Uterus (tissue), 4 donors: ENCODE data around the gene TC2N. TPM values are rescaled to one million over a fixed set of nuclear protein-coding genes. Genes with fewer than 3 reads are reported as not detected.

ENCODE experiments used
- DNase-seq, 2 donors: peaks; one replicate each; pipeline ENCODE4 v3.0.0-alpha.2; 2019 to 2020
- H3K27ac ChIP-seq, 2 donors: fragments of 200-600 bp; sonication (generic); 1 replicate in 1 of 2; 2 replicates in 1 of 2; pipeline ENCODE4 v1.5.1; 2016 to 2018
- H3K27me3 ChIP-seq, 2 donors: fragments of 200-600 bp; sonication (generic); one replicate each; pipeline ENCODE4 v1.5.1; 2018 to 2019; ENCODE audit warnings: control low read depth in 1 of 2
- H3K36me3 ChIP-seq, 2 donors: fragments of 200-600 bp; sonication (generic); one replicate each; pipeline ENCODE4 v1.5.1; 2019; ENCODE audit warnings: control low read depth in 1 of 2
- H3K4me1 ChIP-seq, 2 donors: fragments of 200-600 bp; sonication (generic); one replicate each; pipeline ENCODE4 v1.5.1; 2018 to 2019; ENCODE audit warnings: control low read depth in 1 of 2
- H3K4me3 ChIP-seq, 2 donors: fragments of 200-600 bp; sonication (generic); 1 replicate in 1 of 2; 2 replicates in 1 of 2; pipeline ENCODE4 v1.5.1; 2018 to 2019; ENCODE audit warnings: mild to moderate bottlenecking in 1 of 2
- H3K9me3 ChIP-seq, 2 donors: fragments of 200-600 bp; sonication (generic); one replicate each; pipeline ENCODE4 v1.5.1; 2019; ENCODE audit warnings: control low read depth in 1 of 2
- POLR2A ChIP-seq, 2 donors: fragments of 450-650 bp; IDR thresholded peaks; one replicate each; pipeline ENCODE4 v1.6.1; 2016; ENCODE audit warnings: antibody characterized with exemption in 2 of 2, mild to moderate bottlenecking in 1 of 2, moderate library complexity in 1 of 2
- intact Hi-C: fragments of 100-400 bp; cut with DNase I; formaldehyde crosslinking; loops from one replicate; pipeline ENCODE4 v1.15.1; 2023; ENCODE audit warnings: low total_unique reads
- total RNA-seq, 4 donors: library from RNA; depleted of rRNA in 3 of 4; stranded (reverse); fragments of >200 nt in 3 of 4; gene quantifications; one replicate each; pipeline versions ENCODE4 v1.1.0 to v1.2.4, GENCODE V29; 2014 to 2023
- TF ChIP-seq, protein P1 (sequence below), 4 experiments: fragments of 200-600 bp in 2 of 4; fragments of 450-650 bp in 2 of 4; sonication (generic) in 2 of 4; IDR thresholded peaks; one replicate each; pipeline ENCODE4 v1.5.1; 2016 to 2019; ENCODE audit warnings: antibody characterized with exemption in 4 of 4, mild to moderate bottlenecking in 2 of 4, moderate library complexity in 1 of 4
- donor health status: DM: yes; HTN: yes; CAD: no.

TC2N gene
- 10 to 100 TPM; 25.4 to 79.1 (median 36.5) TPM for total RNA-seq

DNA sequence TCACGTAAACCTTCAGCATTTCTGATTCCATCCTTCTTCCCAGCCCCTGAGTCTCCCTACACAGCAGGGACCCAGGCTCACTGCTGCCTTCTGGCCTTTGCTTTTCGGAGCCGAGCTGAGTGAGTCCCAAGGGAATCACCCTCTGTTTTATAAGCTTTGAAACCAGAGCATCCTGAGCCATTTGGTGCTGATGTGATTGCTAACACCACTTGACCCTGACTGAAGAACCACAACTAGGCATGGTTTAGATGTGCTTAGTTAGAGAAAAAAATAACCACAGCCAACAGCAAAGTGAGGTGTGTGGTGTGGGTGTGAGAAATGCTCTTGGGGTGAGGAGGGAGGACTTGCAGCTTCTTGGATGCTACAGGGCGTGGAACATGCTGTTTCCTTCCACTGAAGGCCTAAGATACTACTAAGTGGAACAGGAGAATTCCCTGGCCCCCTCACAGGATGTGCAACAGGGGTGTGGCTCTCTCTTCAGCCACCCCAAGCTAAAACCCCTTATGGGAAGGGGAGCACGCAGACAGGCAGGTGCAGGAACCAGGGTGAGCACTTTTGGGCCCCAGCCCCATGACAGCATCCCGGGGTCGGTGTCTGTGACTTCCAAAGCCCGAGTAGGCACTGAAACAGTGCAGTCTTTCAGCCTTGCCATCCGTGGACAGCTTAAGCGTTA is at the start of gene TC2N:
TSS of gene TC2N (minus strand) at position 221 of the 673 bp plus-strand sequence. CDS start 53,767 bp downstream, outside the sequence.
- no peak for DNase-seq
- TF ChIP-seq, protein P1, sequence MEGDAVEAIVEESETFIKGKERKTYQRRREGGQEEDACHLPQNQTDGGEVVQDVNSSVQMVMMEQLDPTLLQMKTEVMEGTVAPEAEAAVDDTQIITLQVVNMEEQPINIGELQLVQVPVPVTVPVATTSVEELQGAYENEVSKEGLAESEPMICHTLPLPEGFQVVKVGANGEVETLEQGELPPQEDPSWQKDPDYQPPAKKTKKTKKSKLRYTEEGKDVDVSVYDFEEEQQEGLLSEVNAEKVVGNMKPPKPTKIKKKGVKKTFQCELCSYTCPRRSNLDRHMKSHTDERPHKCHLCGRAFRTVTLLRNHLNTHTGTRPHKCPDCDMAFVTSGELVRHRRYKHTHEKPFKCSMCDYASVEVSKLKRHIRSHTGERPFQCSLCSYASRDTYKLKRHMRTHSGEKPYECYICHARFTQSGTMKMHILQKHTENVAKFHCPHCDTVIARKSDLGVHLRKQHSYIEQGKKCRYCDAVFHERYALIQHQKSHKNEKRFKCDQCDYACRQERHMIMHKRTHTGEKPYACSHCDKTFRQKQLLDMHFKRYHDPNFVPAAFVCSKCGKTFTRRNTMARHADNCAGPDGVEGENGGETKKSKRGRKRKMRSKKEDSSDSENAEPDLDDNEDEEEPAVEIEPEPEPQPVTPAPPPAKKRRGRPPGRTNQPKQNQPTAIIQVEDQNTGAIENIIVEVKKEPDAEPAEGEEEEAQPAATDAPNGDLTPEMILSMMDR (IDR thresholded peaks at IDR 0.05), result no peak
- TF ChIP-seq POLR2A (IDR thresholded peaks at IDR 0.05), result no peak
- Histone ChIP-seq H3K9me3 (no peaks in the 10 kb centered on the region), H3K27me3 (no peaks in the 10 kb centered on the region), H3K4me1 (no peaks in the 10 kb centered on the region), H3K36me3 (no peaks in the 10 kb centered on the region), H3K27ac (peak within 1 kb of the TSS in 1 of 2 donors; percentile 32), H3K4me3 (no peak within 1 kb of the TSS)
- intact Hi-C loops, result no loop called here

DNA sequence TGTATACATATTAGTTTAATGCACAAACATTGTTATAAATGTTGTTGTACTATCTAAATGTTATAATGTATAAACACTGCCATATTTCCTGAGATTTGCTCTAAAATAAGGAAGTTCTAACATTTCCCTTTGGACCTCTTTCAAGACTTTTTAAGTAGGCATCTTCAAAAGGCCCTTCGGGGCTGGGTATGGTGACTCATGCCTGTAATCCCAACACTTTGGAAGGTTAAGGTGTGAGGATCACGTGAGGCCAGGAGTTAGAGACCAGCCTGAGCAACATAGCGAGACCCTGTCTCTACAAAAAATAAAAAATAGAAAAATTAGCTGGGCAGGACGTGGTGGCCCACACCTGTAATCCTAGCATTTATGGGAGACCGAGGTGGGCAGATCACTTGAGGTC is 44.7 kb upstream of the TC2N start:
- no peaks in the 10 kb centered on the region for H3K36me3 ChIP-seq
- intact Hi-C loops, result no loop called here
- no peak for TF ChIP-seq POLR2A (IDR thresholded peaks at IDR 0.05)
- TF ChIP-seq, protein P1 (IDR thresholded peaks at IDR 0.05), result no peak
- H3K4me3 ChIP-seq, result no peak overlapping the region
- no peaks in the 10 kb centered on the region for H3K4me1 ChIP-seq
- no peaks in the 10 kb centered on the region for H3K27me3 ChIP-seq
- H3K9me3 ChIP-seq, result no peaks in the 10 kb centered on the region
- DNase-seq, result no peak
- no peak overlapping the region for H3K27ac ChIP-seq

DNA sequence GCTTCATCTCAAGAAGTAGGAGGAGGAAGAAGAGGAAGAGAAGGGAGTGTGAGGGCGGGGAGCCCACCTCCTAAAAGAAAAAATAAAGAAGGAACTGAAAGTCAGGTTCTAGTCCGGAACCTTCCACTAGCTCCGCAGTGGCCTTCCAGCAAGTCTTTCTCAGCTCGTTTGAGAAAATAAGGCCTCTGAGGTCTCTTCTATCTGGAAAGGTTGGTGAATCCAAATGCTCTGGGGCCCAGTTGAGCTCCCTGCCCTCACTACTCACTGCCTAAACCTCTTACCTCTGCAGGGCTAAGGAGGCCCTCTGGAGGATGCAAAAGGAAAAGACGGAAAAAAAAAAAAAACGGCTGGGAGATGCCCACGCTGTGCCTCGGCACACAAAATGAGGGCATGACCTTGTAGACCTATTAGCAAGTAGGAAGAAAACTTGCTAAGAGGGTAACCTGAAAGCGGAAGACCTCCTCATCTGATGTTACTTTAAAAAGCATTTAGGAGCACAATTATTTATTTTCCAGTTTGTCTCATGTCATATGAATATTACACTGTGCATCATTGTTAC is 44.2 kb upstream of the TC2N start:
- H3K9me3 ChIP-seq, result no peaks in the 10 kb centered on the region
- intact Hi-C loops, result no loop called here
- TF ChIP-seq, protein P1 (IDR thresholded peaks at IDR 0.05), result peak; percentile 22 to 46 (median 30)
- no peak for TF ChIP-seq POLR2A (IDR thresholded peaks at IDR 0.05)
- no peaks in the 10 kb centered on the region for H3K36me3 ChIP-seq
- no peaks in the 10 kb centered on the region for H3K4me1 ChIP-seq
- DNase-seq, result no peak
- no peak overlapping the region for H3K27ac ChIP-seq
- H3K27me3 ChIP-seq, result no peaks in the 10 kb centered on the region
- H3K4me3 ChIP-seq, result no peak overlapping the region

DNA sequence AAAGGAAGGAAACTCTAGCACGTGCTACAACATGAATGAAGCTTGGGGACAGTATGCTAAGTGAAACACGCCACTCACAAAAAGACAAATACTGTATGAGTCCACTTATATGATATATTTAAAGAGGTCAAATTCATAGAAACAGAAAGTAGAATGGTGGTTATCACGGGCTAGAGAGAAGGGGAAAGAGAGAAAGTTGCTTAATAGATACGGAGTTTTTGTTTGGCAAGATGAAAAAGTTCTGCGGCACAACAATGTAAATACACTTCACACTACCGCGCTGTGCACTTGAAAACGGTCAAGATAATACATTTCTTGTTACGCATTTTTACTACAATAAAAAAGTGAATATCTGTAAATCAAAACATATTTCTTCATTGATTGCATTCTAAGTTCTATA is 42.9 kb upstream of the TC2N start:
- Histone ChIP-seq H3K27ac (no peak overlapping the region), H3K4me3 (no peak overlapping the region), H3K36me3 (no peaks in the 10 kb centered on the region), H3K4me1 (no peaks in the 10 kb centered on the region), H3K9me3 (no peaks in the 10 kb centered on the region), H3K27me3 (no peaks in the 10 kb centered on the region)
- DNase-seq, result no peak
- TF ChIP-seq, protein P1 (IDR thresholded peaks at IDR 0.05), result no peak
- TF ChIP-seq POLR2A (IDR thresholded peaks at IDR 0.05), result no peak
- intact Hi-C loops, result no loop called here

DNA sequence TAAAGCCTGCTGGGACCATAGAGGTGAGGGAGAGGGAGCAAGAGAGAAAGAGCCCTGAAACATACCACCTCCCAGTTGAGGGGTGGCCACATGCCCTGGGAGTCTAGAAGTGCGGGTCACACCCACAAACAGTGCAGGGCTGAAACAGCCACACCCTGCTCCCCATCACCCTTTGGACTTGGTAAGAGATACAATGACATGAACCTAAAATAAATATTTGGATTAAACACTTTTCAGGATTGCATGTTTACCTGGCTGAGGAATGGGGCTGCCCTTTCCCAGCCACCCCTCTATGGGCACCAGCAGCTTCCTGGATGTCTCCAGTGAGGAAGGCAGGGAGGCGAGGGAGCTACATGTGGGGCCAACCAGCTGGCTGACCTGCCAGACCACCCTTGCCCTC is 39.0 kb upstream of the TC2N start:
- Histone ChIP-seq H3K4me1 (peaks cover 0 to 4% of the 10 kb centered on the region in 2 donors), H3K4me3 (no peak overlapping the region), H3K9me3 (no peaks in the 10 kb centered on the region), H3K36me3 (no peaks in the 10 kb centered on the region), H3K27me3 (no peaks in the 10 kb centered on the region), H3K27ac (peak overlapping the region; percentile 23 to 25)
- TF ChIP-seq, protein P1 (IDR thresholded peaks at IDR 0.05), result no peak
- no peak for TF ChIP-seq POLR2A (IDR thresholded peaks at IDR 0.05)
- intact Hi-C loops, result no loop called here
- DNase-seq, result no peak
